Esophagus squamous epithelium (tissue), 4 donors: ENCODE measurements around the gene GPR150.

Experiments
- CTCF ChIP-seq, 6 experiments: fragments of 450-650 bp in 4 of 6; fragments of 200-600 bp in 2 of 6; sonication (generic) in 2 of 6; IDR thresholded peaks; one replicate each; pipeline ENCODE4 v1.5.1; 2016 to 2019; ENCODE audit warnings: antibody characterized with exemption in 6 of 6, mild to moderate bottlenecking in 4 of 6, moderate library complexity in 4 of 6
- POLR2A ChIP-seq, 4 donors: fragments of 450-650 bp; IDR thresholded peaks; one replicate each; pipeline ENCODE4 v1.6.1; 2017; ENCODE audit warnings: antibody characterized with exemption in 4 of 4, mild to moderate bottlenecking in 4 of 4, moderate library complexity in 3 of 4

GRCh38 chr5:95590880-95591279 lies 29.0 kb upstream of the GPR150 start:
- TF ChIP-seq CTCF (IDR thresholded peaks at IDR 0.05) (no peak), POLR2A (IDR thresholded peaks at IDR 0.05) (no peak)
